ENCODE results near the gene XPO5.

GRCh38 chr6:43623880-43624785 is 48.3 kb upstream of the XPO5 start:
- TF ChIP-seq, protein P1, sequence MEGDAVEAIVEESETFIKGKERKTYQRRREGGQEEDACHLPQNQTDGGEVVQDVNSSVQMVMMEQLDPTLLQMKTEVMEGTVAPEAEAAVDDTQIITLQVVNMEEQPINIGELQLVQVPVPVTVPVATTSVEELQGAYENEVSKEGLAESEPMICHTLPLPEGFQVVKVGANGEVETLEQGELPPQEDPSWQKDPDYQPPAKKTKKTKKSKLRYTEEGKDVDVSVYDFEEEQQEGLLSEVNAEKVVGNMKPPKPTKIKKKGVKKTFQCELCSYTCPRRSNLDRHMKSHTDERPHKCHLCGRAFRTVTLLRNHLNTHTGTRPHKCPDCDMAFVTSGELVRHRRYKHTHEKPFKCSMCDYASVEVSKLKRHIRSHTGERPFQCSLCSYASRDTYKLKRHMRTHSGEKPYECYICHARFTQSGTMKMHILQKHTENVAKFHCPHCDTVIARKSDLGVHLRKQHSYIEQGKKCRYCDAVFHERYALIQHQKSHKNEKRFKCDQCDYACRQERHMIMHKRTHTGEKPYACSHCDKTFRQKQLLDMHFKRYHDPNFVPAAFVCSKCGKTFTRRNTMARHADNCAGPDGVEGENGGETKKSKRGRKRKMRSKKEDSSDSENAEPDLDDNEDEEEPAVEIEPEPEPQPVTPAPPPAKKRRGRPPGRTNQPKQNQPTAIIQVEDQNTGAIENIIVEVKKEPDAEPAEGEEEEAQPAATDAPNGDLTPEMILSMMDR (IDR thresholded peaks at IDR 0.05), result no peak
- no peak for TF ChIP-seq POLR2A (IDR thresholded peaks at IDR 0.05)

Data from adrenal gland (tissue), 5 donors.